Stimulated activated CD4-positive, alpha-beta T cell treated with anti-CD3 and anti-CD28 coated beads, Interleukin-1b, Interleukin-23, amount 100 ng/mL, for 24 hours (primary cell): ENCODE data around the gene SNX8.
"Not testable (repeated sequence)": the region's sequence is repeated elsewhere in the genome, so short reads cannot be mapped to it uniquely, and the experiment has no call there.

Source experiments
- DNase-seq, 4 experiments: peaks; one replicate each; pipeline ENCODE4 v3.0.0-alpha.2; 2020; ENCODE audit warnings: low read depth in 4 of 4, low spot score in 1 of 4

Gene SNX8

GRCh38 chr7:2295936-2296620, 18.2 kb downstream of the SNX8 start:
- DNase-seq = no peak

DNA sequence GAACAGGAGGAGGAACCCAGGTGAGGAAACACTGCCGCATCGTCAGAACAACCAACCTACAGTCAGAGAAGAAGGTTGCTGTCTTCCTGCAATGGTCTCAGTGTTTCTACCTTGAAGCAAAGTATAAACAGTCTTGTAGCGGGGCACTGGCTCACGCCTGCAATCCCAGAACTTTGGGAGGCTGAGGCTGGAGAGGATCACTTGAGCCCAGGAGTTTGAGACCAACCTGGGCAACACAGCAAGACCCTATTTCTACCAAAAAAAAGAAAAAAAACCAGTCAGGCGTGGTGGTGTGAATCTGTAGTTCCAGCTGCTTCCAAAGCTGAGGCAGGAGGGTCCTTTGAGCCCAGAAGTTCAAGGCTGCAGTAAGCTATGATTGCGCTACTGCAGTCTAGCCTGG, 23.4 kb downstream of the SNX8 start:
- DNase-seq = no peak

GRCh38 chr7:2289621-2290020, 24.6 kb downstream of the SNX8 start:
- no peak for DNase-seq

- no peak for DNase-seq
Measured at GRCh38 chr7:2289111-2289586, 25.1 kb downstream of the SNX8 start.

DNA sequence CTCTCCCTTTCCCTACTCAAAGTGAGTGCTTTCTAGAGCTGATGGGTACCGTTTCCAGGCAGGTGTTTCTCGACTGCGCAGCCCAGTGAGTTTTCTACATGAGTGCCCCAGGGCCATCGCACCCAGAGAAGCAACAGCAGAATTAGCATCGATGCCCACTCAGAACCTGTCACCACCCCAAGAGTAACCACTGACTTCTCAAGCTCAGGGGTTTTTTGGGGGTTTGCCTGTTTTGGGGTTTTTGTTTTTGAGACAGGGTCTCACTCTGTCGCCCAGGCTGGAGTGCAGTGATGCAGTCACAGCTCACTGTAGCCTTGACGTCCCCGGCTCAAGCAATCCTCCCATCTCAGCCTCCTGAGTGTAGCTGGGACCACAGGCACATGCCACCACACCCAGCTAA, 25.7 kb downstream of the SNX8 start:
- DNase-seq = no peak

GRCh38 chr7:2287745-2288144, 26.5 kb downstream of the SNX8 start:
- no peak for DNase-seq

GRCh38 chr7:2283074-2283473, 31.2 kb downstream of the SNX8 start:
- no peak for DNase-seq

DNA sequence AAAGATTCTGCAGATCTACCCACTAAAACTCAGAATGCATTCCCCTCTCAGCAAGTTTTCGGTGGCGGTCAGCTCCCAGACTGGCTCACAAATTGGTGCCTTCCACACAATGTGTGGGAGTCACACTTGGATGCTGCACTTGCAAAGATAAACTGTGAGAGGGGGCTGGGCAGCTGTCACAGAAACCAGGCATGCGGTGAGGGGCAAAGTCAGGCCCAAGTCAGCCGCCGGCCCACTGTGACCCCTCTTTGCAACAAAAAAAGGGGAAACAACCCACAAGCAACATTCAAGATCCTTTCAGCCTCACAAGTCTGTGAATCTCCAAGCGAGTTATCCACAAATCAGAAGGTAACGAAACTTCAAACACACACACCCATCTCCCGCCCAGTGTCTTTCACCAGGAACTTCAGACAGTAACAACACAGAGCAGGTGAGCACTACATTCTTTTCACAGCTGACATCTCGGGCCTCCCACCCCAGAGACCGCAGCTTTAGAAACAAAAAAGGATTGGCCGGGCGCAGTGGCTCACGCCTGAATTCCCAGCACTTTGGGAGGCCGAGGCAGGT, 32.0 kb downstream of the SNX8 start:
- DNase-seq = no peak

GRCh38 chr7:2281541-2281940, 32.7 kb downstream of the SNX8 start:
- DNase-seq = no peak

DNA sequence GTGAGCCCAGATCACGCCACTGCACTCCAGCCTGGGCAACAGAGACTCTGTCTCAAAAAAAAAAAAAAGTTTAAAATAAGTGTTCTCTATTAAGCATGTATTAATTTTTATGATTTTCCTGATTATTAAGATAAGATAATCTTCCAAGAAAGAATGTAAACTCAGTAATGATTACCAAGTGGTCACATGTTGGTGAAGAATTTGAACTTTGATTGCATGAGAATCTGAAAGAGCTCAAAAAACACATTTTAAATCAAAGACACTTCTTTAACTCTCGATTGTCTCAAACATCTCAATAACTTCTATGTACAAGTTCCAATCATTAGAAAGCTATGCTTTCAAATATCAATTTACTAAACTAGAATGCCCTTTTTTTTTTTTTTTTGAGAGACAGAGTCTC, 33.8 kb downstream of the SNX8 start:
- DNase-seq = no peak

GRCh38 chr7:2279896-2280295, 34.3 kb downstream of the SNX8 start:
- DNase-seq = no peak

GRCh38 chr7:2278026-2278425, 36.2 kb downstream of the SNX8 start:
- DNase-seq = no peak

GRCh38 chr7:2276107-2276506, 38.1 kb downstream of the SNX8 start:
- DNase-seq = no peak

DNA sequence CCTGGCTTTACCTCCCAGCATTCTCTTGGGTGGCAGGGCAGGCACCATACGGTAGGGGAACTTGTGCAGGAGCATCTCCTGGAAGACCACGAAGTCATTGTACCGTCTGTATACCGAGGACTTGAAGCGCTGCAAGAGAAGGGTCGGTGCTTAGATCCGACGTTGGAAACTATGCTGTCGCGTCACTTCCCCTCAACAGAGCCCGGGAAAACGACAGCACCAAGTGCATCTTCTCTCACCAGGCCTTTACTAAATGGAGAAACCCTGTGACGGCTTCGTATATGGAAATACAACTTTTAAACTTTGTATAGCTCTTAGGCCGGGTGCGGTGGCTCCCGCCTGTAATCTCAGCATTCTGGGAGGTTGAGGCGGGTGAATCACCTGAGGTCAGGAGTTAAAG, 39.1 kb downstream of the SNX8 start:
- no peak for DNase-seq

DNA sequence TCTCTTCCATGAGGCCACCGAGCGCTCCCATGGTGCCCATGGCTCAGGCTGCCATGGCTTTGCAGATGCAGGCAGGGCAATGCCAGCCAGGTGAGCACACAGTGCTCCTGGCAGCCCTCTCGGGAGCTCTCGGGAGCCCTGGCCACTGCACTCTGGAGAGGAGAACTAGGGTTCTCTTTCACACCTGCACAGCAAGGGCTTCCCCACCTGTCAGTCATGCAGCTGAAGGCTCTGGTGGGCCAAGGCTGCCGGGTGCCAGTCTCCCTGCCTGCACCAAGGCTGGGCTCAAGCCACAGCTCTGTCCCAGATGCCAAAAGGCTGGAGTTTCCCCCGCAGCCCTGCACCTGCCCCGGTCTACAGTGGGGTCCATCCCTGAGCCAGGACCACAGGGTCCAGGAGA, 39.6 kb downstream of the SNX8 start:
- DNase-seq = no peak

GRCh38 chr7:2273866-2274265, 40.4 kb downstream of the SNX8 start:
- no peak for DNase-seq

- DNase-seq = no peak
Measured at GRCh38 chr7:2272031-2272430, 42.2 kb downstream of the SNX8 start.

DNA sequence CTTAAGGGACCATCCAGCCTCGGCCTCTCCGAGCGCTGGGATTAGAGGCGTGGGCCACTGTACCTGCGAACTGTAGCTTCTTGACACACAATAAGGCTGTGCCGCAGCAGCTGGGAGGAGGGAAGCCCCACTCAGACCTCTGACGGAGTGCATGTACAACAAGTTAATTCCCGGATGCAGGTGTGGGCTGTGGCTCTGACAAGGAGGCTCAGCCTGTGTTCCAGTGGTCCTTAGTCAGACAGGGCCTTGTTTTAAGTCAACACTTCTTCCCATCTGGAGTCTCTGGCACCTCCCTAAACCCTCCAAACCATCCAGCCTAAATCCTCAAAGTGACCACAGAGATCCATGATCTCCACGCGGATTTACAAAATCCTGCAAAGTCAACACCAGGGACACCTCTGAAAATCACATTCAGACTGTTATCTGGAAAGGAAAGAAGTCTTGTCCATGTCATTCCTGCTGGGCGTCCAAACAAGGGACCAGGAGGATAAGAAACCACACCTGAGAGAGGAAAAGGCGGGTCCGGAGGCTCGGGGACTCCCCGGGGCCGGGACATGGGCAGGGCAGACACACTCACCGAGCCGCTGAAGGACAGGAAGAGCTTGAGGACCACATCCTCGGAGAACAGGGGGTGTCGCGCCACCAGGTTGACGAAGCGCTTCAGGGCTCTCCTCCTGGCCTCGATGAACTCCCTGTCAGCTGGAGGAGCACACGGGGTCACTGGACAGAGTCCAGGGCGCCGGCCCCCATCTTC, 42.8 kb downstream of the SNX8 start:
- no peak for DNase-seq

DNA sequence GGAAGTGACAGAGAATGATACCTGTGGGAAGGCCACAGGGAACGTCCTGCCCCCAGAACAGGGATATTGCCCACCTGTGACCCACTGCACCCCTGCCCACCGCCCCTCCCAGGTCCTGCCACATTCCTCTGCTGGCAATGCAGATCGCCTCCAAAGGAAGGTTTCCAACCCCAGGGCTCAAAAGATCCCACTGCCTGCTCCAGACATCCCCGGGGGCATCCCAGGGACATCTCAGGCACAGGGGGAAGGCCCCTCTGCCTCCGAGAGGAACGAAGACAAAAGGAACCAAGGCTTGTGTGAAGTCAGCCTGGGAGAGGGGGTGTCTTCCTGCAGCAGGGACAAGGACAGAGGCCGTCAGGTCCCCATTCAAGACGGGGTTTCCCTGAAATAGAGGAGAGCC, 43.7 kb downstream of the SNX8 start:
- no peak for DNase-seq

GRCh38 chr7:2269991-2270460, 44.2 kb downstream of the SNX8 start:
- DNase-seq = no peak

DNA sequence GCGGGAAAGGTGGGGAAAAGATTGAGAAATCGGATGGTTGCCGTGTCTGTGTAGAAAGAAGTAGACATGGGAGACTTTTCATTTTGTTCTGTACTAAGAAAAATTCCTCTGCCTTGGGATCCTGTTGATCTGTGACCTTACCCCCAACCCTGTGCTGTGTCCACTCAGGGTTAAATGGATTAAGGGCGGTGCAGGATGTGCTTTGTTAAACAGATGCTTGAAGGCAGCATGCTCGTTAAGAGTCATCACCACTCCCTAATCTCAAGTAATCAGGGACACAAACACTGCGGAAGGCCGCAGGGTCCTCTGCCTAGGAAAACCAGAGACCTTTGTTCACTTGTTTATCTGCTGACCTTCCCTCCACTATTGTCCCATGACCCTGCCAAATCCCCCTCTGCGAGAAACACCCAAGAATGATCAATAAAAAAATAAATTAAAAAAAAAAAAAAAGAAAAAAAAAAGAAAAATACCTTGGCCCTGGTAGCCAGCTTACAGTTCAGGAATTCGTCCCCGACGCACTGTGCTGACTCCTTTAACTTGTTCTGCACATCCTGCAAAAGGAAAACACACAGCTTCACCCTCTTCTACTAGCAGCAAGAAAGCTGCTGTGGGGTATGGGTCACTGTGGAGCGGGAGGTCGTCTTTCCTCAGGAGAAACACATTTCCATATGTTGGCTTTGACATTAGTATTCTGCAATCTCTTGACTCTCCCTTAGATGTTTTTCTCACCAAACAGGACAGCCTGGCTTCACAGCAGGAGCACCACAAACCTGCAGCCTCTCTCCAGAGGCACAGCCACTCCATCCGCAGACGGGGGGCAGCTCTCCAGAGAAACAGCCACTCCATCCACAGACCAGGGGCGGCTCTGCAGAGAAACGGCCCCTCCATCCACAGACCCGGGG, 44.9 kb downstream of the SNX8 start:
- DNase-seq = not testable (repeated sequence)
